ENCODE measurements around the gene BOLA1. TPM values are rescaled to one million over a fixed set of nuclear protein-coding genes. Genes with fewer than 3 reads are reported as not detected.
A peak's percentile ranks its signal among the peaks of the same experiment; 100 is the strongest.
"Not testable (repeated sequence)": the region's sequence is repeated elsewhere in the genome, so short reads cannot be mapped to it uniquely, and the experiment has no call there.

BOLA1 gene
- total RNA-seq, result 10.1 TPM in 2 replicates
- long read RNA-seq, partial matches to known transcripts, result 0 of 3 reads
- long read RNA-seq, other reads (novel, unspliced or antisense), result 1 of 3 reads

- Mint-ChIP-seq H3K4me1 (peaks cover 14% of the 10 kb centered on the region), H3K27me3 (ENCODE audit: low read depth) (no peaks in the 10 kb centered on the region), H3K9me3 (peaks cover 4% of the 10 kb centered on the region), H3K36me3 (ENCODE audit: low read depth) (peaks cover 11% of the 10 kb centered on the region), H3K27ac (ENCODE audit: unreplicated experiment) (peak within 1 kb of the TSS; percentile 95), H3K4me3 (peak within 1 kb of the TSS; percentile 88)
- no peak for TF ChIP-seq CTCF (conservative IDR thresholded peaks at IDR 0.05)
- DNase-seq (ENCODE audit: low read depth, low spot score), result peak; percentile 81
Observed at GRCh38 chr1:149899460-149900284, at the start of gene BOLA1. BOLA1 (plus strand) TSS chr1:149899568; CDS start chr1:149900060, 492 bp downstream.

- H3K27me3 Mint-ChIP-seq (ENCODE audit: low read depth), result no peaks in the 10 kb centered on the region
- H3K27ac Mint-ChIP-seq (ENCODE audit: unreplicated experiment), result peak overlapping the region; percentile 91
Observed at GRCh38 chr1:149849947-149850360, 49.4 kb upstream of the BOLA1 start.

GRCh38 chr1:149850732-149851345, 48.5 kb upstream of the BOLA1 start:
- not testable (repeated sequence) for DNase-seq (ENCODE audit: low read depth, low spot score); H3K27me3 Mint-ChIP-seq (ENCODE audit: low read depth); H3K9me3 Mint-ChIP-seq

More at GRCh38 chr1:149849947-149850360, 49.4 kb upstream of the BOLA1 start:
- no peak for DNase-seq (ENCODE audit: low read depth, low spot score)
- H3K9me3 Mint-ChIP-seq, result no peaks in the 10 kb centered on the region
- no peaks in the 10 kb centered on the region for H3K36me3 Mint-ChIP-seq (ENCODE audit: low read depth)
- TF ChIP-seq CTCF (conservative IDR thresholded peaks at IDR 0.05), result no peak
- H3K4me3 Mint-ChIP-seq, result peak overlapping the region; percentile 88
- peaks cover 43% of the 10 kb centered on the region for H3K4me1 Mint-ChIP-seq

GRCh38 chr1:149851585-149852213, 47.7 kb upstream of the BOLA1 start:
- not testable (repeated sequence) for H3K27ac Mint-ChIP-seq (ENCODE audit: unreplicated experiment); H3K9me3 Mint-ChIP-seq; H3K4me3 Mint-ChIP-seq; DNase-seq (ENCODE audit: low read depth, low spot score); H3K27me3 Mint-ChIP-seq (ENCODE audit: low read depth); H3K36me3 Mint-ChIP-seq (ENCODE audit: low read depth)
- H3K4me1 Mint-ChIP-seq, result peaks cover 28% of the 10 kb centered on the region

More at GRCh38 chr1:149850732-149851345, 48.5 kb upstream of the BOLA1 start:
- H3K4me1 Mint-ChIP-seq, result peaks cover 35% of the 10 kb centered on the region
- not testable (repeated sequence) for H3K4me3 Mint-ChIP-seq; H3K36me3 Mint-ChIP-seq (ENCODE audit: low read depth); H3K27ac Mint-ChIP-seq (ENCODE audit: unreplicated experiment)

- H3K27ac Mint-ChIP-seq (ENCODE audit: unreplicated experiment); H3K9me3 Mint-ChIP-seq; H3K36me3 Mint-ChIP-seq (ENCODE audit: low read depth); H3K27me3 Mint-ChIP-seq (ENCODE audit: low read depth); DNase-seq (ENCODE audit: low read depth, low spot score); H3K4me3 Mint-ChIP-seq: not testable (repeated sequence)
- H3K4me1 Mint-ChIP-seq, result peaks cover 23% of the 10 kb centered on the region
Observed at GRCh38 chr1:149852263-149852662, 47.1 kb upstream of the BOLA1 start.

- not testable (repeated sequence) for H3K36me3 Mint-ChIP-seq (ENCODE audit: low read depth); H3K9me3 Mint-ChIP-seq; H3K4me1 Mint-ChIP-seq; H3K27me3 Mint-ChIP-seq (ENCODE audit: low read depth); H3K27ac Mint-ChIP-seq (ENCODE audit: unreplicated experiment); DNase-seq (ENCODE audit: low read depth, low spot score); H3K4me3 Mint-ChIP-seq
Observed at GRCh38 chr1:149860271-149860670, 39.1 kb upstream of the BOLA1 start.

- not testable (repeated sequence) for H3K9me3 Mint-ChIP-seq
Observed at GRCh38 chr1:149860684-149861496, 38.5 kb upstream of the BOLA1 start.

GRCh38 chr1:149861497-149862054, 37.8 kb upstream of the BOLA1 start:
- H3K9me3 Mint-ChIP-seq; H3K4me1 Mint-ChIP-seq; H3K27me3 Mint-ChIP-seq (ENCODE audit: low read depth); H3K27ac Mint-ChIP-seq (ENCODE audit: unreplicated experiment); DNase-seq (ENCODE audit: low read depth, low spot score); H3K4me3 Mint-ChIP-seq; H3K36me3 Mint-ChIP-seq (ENCODE audit: low read depth): not testable (repeated sequence)

More at GRCh38 chr1:149860684-149861496, 38.5 kb upstream of the BOLA1 start:
- H3K4me3 Mint-ChIP-seq; H3K4me1 Mint-ChIP-seq; H3K27me3 Mint-ChIP-seq (ENCODE audit: low read depth); DNase-seq (ENCODE audit: low read depth, low spot score); H3K27ac Mint-ChIP-seq (ENCODE audit: unreplicated experiment); H3K36me3 Mint-ChIP-seq (ENCODE audit: low read depth): not testable (repeated sequence)

- not testable (repeated sequence) for H3K9me3 Mint-ChIP-seq; H3K27ac Mint-ChIP-seq (ENCODE audit: unreplicated experiment); H3K36me3 Mint-ChIP-seq (ENCODE audit: low read depth); DNase-seq (ENCODE audit: low read depth, low spot score); H3K27me3 Mint-ChIP-seq (ENCODE audit: low read depth); H3K4me3 Mint-ChIP-seq; H3K4me1 Mint-ChIP-seq
Observed at GRCh38 chr1:149866887-149867286, 32.5 kb upstream of the BOLA1 start.

- not testable (repeated sequence) for H3K27me3 Mint-ChIP-seq (ENCODE audit: low read depth); H3K36me3 Mint-ChIP-seq (ENCODE audit: low read depth); H3K9me3 Mint-ChIP-seq; H3K27ac Mint-ChIP-seq (ENCODE audit: unreplicated experiment); H3K4me1 Mint-ChIP-seq; H3K4me3 Mint-ChIP-seq; DNase-seq (ENCODE audit: low read depth, low spot score)
Observed at GRCh38 chr1:149873060-149873459, 26.3 kb upstream of the BOLA1 start.

Data from neural crest cell (in vitro differentiated cells).